Right hindlimb (tissue), 1 donor: ENCODE results near the gene SPARC.

ENCODE experiments used
- DNase-seq: peaks from one replicate; pipeline ENCODE4 v3.0.0-alpha.2; 2018

SPARC gene

GRCh38 chr5:151618907-151619306, 67.8 kb downstream of the SPARC start:
- DNase-seq = no peak

DNA sequence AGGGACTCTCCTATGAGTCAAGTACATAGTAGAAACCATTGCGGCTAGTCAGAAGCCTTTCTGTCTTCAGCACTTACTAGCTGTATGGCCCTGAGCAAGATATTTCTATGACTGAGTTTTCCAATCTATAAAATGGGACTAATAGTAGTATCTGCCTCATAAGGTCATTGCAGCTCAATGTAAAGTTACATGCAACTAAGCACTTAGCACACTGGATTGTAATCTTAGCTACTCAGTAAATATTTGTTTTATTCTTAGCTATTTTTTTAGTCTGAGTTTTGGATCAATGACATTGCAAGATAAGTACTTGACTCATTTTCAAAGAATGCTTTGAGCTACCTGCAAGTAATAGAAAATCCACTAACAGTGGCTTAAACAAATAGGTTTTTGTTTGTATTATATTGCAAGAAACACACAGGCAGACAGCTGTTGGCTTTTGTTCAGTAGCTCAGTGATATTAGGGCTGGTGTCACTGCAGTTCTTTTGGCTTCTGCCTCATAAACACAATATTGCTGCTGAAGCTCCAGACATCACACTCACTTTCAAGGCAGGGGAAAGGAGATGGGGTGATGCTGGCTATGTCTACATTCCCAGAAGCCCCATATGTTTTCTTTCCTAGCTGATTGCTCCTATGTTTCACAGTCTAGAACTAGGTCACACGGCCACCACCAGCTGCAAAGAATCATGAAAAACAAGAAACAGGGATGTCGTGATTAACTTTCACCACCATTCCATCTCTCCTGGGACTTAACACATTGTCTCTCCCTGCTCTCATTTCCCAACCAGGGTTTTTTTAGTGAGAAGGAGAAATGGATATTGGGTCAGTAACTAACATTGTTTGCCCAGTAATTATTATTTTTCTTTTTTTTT, 68.6 kb downstream of the SPARC start:
- DNase-seq = no peak

DNA sequence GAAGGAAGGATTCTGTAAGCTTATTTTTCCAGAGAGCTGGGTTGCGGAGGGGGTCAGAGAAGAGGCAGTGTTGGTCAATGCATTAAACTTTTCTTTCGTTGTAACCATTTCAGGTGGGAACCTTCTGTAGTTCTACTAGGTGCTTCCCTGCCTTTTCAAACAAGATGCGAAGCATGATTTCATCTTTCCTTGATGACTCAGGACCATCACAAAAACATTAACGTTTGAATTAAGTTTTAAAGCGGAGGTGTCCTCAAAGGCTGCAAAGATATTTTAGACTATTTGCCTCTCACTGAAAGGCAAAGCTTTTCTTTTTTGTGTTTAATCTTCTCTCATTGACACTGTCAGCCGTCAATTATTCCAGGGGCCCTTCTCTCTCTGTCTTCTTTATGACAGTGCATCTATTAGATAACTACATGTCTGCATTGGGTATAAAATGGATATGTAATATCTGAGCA, 69.3 kb downstream of the SPARC start:
- DNase-seq = no peak

- DNase-seq = no peak
These were observed 71.3 kb downstream of the SPARC start for GRCh38 chr5:151615431-151615830.

DNA sequence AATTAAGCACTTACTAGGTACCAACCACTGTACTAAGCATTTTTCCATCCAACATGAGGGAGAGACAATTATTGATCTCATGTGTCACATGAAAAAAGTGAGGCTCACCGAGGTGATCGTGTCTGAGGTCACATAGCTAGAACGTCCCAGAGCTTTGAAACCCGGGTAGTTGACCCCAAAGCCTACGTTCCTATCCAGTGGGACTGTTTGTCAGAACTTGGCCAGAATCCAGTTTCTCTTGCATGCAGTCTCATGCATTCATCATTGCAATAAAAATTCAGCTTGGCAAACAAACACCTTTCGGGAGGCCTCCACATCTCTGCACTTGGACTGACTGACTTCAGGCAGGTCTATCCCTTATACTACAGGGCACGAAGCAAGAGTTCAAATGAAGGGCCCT, 72.2 kb downstream of the SPARC start:
- DNase-seq = no peak

DNA sequence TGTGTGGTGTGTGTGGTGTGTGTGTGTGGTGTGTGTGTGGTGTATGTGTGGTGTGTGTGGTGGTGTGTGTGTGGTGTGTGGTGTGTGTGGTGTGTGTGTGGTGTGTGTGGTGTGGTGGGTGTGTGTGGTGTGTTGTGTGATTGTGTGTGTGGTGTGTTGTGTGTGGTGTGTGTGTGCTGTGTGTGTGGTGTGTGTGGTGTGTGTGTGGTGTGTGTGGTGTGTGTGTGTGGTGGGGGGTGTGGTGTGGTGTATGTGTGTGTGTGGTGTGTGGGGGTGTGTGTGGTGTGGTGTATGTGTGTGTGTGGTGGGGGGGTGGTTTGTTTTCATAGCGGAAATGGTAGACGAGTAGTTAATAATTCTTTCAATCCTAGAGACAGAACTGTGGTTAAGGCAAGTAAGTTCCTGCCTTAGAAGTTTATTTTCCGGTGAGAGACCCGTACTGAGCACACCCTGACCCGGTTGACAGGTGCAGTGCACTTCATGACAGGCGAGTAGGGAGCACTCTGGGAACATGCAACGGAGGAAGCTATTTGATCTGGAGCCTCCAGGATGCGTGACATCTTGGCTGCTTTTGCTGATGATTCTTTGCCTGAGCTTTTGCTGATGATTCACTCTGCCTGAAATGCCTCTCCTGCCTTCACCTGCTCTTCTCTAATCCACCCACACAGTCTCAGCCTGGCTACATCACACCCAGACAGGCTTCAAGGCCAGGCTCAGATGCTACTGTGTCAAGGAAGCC, 73.9 kb downstream of the SPARC start:
- no peak for DNase-seq

DNA sequence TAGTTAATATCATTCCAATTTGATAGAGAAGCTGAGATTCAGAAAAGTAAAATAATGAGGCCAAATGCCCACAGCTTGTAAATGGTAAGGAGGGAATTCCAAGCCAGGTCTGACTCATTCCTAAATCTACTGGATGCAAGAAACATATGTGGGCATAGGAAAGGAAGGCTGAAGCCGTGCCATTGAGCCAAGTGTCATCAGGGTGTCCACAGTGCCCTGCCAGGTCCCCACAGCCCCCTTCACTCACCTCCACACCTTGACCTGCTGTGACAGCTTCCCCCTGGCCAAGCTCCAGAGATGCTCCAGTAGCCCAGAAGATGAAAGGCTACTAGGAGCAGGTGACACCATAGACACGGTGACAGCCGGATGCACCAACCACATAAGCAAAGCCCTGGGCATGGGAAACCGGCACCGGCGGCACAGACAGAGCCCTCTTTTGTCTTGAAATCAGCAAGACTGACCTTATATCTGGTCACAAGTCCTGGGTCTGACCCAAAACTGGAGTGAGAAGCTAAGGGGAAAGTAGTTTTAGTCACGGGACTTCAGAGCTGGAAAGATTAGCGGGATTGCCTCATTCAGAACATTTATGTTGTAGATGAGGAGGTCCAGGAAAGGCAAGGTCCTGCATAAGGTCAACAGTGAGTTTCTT, 75.5 kb downstream of the SPARC start:
- no peak for DNase-seq
